Uterus (tissue), 2 donors: ENCODE data around the gene ATP7B.

Source experiments
- CTCF ChIP-seq, 4 experiments: fragments of 200-600 bp in 2 of 4; fragments of 450-650 bp in 2 of 4; sonication (generic) in 2 of 4; IDR thresholded peaks; one replicate each; pipeline ENCODE4 v1.5.1; 2016 to 2019; ENCODE audit warnings: antibody characterized with exemption in 4 of 4, mild to moderate bottlenecking in 2 of 4, moderate library complexity in 1 of 4
- POLR2A ChIP-seq, 2 donors: fragments of 450-650 bp; IDR thresholded peaks; one replicate each; pipeline ENCODE4 v1.6.1; 2016; ENCODE audit warnings: antibody characterized with exemption in 2 of 2, mild to moderate bottlenecking in 1 of 2, moderate library complexity in 1 of 2

- TF ChIP-seq CTCF (IDR thresholded peaks at IDR 0.05), result no peak
- TF ChIP-seq POLR2A (IDR thresholded peaks at IDR 0.05), result no peak
These were observed 79.6 kb downstream of the ATP7B start for GRCh38 chr13:51931606-51932005.
